Measurements from ENCODE around the gene CNTNAP2.

The CNTNAP2 gene

GRCh38 chr7:148031019-148031418 lies 1914.4 kb downstream of the CNTNAP2 start:
- DNase-seq (ENCODE audit: extremely low read depth, low read depth), result no peak
- no peak overlapping the region for H3K4me3 ChIP-seq (replicated peaks; ENCODE audit: low read depth, low read length)
- no peak for TF ChIP-seq CTCF (IDR thresholded peaks at IDR 0.05; ENCODE audit: low read depth, low read length, missing control alignments)

- TF ChIP-seq CTCF (IDR thresholded peaks at IDR 0.05; ENCODE audit: low read depth, low read length, missing control alignments), result no peak
- DNase-seq (ENCODE audit: extremely low read depth, low read depth), result no peak
- no peak overlapping the region for H3K4me3 ChIP-seq (replicated peaks; ENCODE audit: low read depth, low read length)
These were observed 1915.2 kb downstream of the CNTNAP2 start for GRCh38 chr7:148031811-148032210.

DNA sequence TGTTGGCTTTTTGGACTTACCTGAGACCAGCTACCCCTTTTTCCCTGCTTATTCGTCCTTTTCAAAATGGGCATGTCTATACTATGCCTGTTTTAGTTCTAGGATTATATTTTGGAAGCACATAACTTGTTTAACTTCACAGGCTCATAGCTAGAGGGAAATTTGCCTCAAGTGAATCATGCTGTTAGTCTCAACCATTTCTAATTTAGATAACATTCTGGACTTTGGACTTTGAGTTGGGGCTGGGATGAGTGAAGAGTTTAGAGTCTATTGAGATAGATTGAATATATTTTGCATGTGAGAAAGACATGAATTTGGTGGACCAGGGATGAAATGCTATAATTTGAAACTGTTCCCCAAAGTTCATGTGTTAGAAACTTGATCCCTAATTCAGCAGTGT lies 1919.3 kb downstream of the CNTNAP2 start:
- no peak for TF ChIP-seq CTCF (IDR thresholded peaks at IDR 0.05; ENCODE audit: low read depth, low read length, missing control alignments)
- H3K4me3 ChIP-seq (replicated peaks; ENCODE audit: low read depth, low read length), result no peak overlapping the region
- no peak for DNase-seq (ENCODE audit: extremely low read depth, low read depth)

- no peak for TF ChIP-seq CTCF (IDR thresholded peaks at IDR 0.05; ENCODE audit: low read depth, low read length, missing control alignments)
- no peak overlapping the region for H3K4me3 ChIP-seq (replicated peaks; ENCODE audit: low read depth, low read length)
- DNase-seq (ENCODE audit: extremely low read depth, low read depth), result no peak
These were observed 1920.4 kb downstream of the CNTNAP2 start for GRCh38 chr7:148037044-148037443.

GRCh38 chr7:148041156-148041555 lies 1924.6 kb downstream of the CNTNAP2 start:
- DNase-seq (ENCODE audit: extremely low read depth, low read depth), result no peak
- no peak overlapping the region for H3K4me3 ChIP-seq (replicated peaks; ENCODE audit: low read depth, low read length)

GRCh38 chr7:148042935-148043631 lies 1926.5 kb downstream of the CNTNAP2 start:
- TF ChIP-seq CTCF (IDR thresholded peaks at IDR 0.05; ENCODE audit: low read depth, low read length, missing control alignments), result no peak
- DNase-seq (ENCODE audit: extremely low read depth, low read depth), result no peak
- no peak overlapping the region for H3K4me3 ChIP-seq (replicated peaks; ENCODE audit: low read depth, low read length)

More at GRCh38 chr7:148041156-148041555, 1924.6 kb downstream of the CNTNAP2 start:
- TF ChIP-seq CTCF (IDR thresholded peaks at IDR 0.05; ENCODE audit: low read depth, low read length, missing control alignments), result no peak

DNA sequence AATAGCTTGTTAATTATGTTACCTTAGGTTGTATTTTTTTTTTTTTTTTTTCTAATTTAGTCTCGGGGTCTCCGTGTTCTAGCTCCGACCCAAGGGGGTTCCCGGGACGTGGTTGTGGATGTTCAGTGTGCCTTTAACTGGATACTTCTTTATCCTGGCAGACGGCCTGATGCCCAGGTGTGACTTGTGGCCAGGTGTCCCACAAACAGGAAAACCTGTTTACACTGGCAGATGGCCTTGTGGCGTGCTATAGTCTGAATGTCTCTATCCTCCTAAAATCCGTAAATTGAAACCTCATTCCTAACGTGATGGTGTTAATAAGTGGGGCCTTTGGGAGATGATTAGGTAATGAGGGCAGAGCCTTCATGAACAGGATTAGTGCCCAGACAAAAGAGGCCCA lies 1927.6 kb downstream of the CNTNAP2 start:
- H3K4me3 ChIP-seq (replicated peaks; ENCODE audit: low read depth, low read length), result no peak overlapping the region
- DNase-seq (ENCODE audit: extremely low read depth, low read depth), result no peak
- no peak for TF ChIP-seq CTCF (IDR thresholded peaks at IDR 0.05; ENCODE audit: low read depth, low read length, missing control alignments)
